ENCODE results near the gene TTC19.
"Not testable (repeated sequence)": the region's sequence is repeated elsewhere in the genome, so short reads cannot be mapped to it uniquely, and the experiment has no call there.

TTC19 gene

GRCh38 chr17:16025202-16025601, 25.6 kb downstream of the TTC19 start:
- no peak for DNase-seq (ENCODE audit: insufficient read length, low spot score)
- FAIRE-seq: peak; percentile 52

- no peak for FAIRE-seq
- no peak for DNase-seq (ENCODE audit: insufficient read length, low spot score)
Measured at GRCh38 chr17:16026895-16027294, 27.3 kb downstream of the TTC19 start.

GRCh38 chr17:16027708-16028584, 28.3 kb downstream of the TTC19 start:
- FAIRE-seq (peak; percentile 82), DNase-seq (ENCODE audit: insufficient read length, low spot score) (peak; percentile 90)

- FAIRE-seq: no peak
- DNase-seq (ENCODE audit: insufficient read length, low spot score): no peak
Measured at GRCh38 chr17:16033729-16034349, 34.2 kb downstream of the TTC19 start.

GRCh38 chr17:16036261-16036660, 36.6 kb downstream of the TTC19 start:
- no peak for DNase-seq (ENCODE audit: insufficient read length, low spot score)

GRCh38 chr17:16037636-16038035, 38.0 kb downstream of the TTC19 start:
- FAIRE-seq (no peak), DNase-seq (ENCODE audit: insufficient read length, low spot score) (no peak)

More at GRCh38 chr17:16036261-16036660, 36.6 kb downstream of the TTC19 start:
- FAIRE-seq: no peak

- DNase-seq (ENCODE audit: insufficient read length, low spot score): no peak
- no peak for FAIRE-seq
Measured at GRCh38 chr17:16040710-16041251, 41.2 kb downstream of the TTC19 start.

GRCh38 chr17:16044487-16044886, 44.9 kb downstream of the TTC19 start:
- peak; percentile 57 for FAIRE-seq
- no peak for DNase-seq (ENCODE audit: insufficient read length, low spot score)

- no peak for FAIRE-seq
- no peak for DNase-seq (ENCODE audit: insufficient read length, low spot score)
Measured at GRCh38 chr17:16046966-16047365, 47.3 kb downstream of the TTC19 start.

- DNase-seq (ENCODE audit: insufficient read length, low spot score): no peak
Measured at GRCh38 chr17:16048811-16049449, 49.3 kb downstream of the TTC19 start.

GRCh38 chr17:16050844-16051243, 51.2 kb downstream of the TTC19 start:
- no peak for FAIRE-seq

More at GRCh38 chr17:16048811-16049449, 49.3 kb downstream of the TTC19 start:
- FAIRE-seq: peak; percentile 38

GRCh38 chr17:16052486-16052885, 52.9 kb downstream of the TTC19 start:
- FAIRE-seq: no peak
- DNase-seq (ENCODE audit: insufficient read length, low spot score): no peak

More at GRCh38 chr17:16050844-16051243, 51.2 kb downstream of the TTC19 start:
- no peak for DNase-seq (ENCODE audit: insufficient read length, low spot score)

GRCh38 chr17:16055139-16055538, 55.5 kb downstream of the TTC19 start:
- not testable (repeated sequence) for DNase-seq (ENCODE audit: insufficient read length, low spot score); FAIRE-seq

- DNase-seq (ENCODE audit: insufficient read length, low spot score) (no peak), FAIRE-seq (no peak)
Measured at GRCh38 chr17:16061631-16062030, 62.0 kb downstream of the TTC19 start.

GRCh38 chr17:16066125-16066524, 66.5 kb downstream of the TTC19 start:
- DNase-seq (ENCODE audit: insufficient read length, low spot score): no peak
- FAIRE-seq: no peak

GRCh38 chr17:16068323-16068722, 68.7 kb downstream of the TTC19 start:
- no peak for DNase-seq (ENCODE audit: insufficient read length, low spot score)
- no peak for FAIRE-seq

- DNase-seq (ENCODE audit: insufficient read length, low spot score) (no peak), FAIRE-seq (peak; percentile 40)
Measured at GRCh38 chr17:16072031-16072430, 72.4 kb downstream of the TTC19 start.

GRCh38 chr17:16073845-16074244, 74.2 kb downstream of the TTC19 start:
- DNase-seq (ENCODE audit: insufficient read length, low spot score) (no peak), FAIRE-seq (peak; percentile 88)

GRCh38 chr17:16074423-16074822, 74.8 kb downstream of the TTC19 start:
- FAIRE-seq: peak; percentile 78
- no peak for DNase-seq (ENCODE audit: insufficient read length, low spot score)

- DNase-seq (ENCODE audit: insufficient read length, low spot score) (no peak), FAIRE-seq (no peak)
Measured at GRCh38 chr17:16075949-16076348, 76.3 kb downstream of the TTC19 start.

Measured in HTR-8/SVneo (cell line).